K562 (cell line): ENCODE results near the gene TMEM187. TPM values are rescaled to one million over a fixed set of nuclear protein-coding genes. Genes with fewer than 3 reads are reported as not detected.

Source experiments
- ATAC-seq: fragments of 200-7000 bp; cut with Tn5 transposase; 3 replicates; pipeline ENCODE4 v1.9.1; 2020; ENCODE audit warnings: moderate library complexity
- BruUV-seq: library from RNA; stranded (reverse); fragments of 400-500 nt; replicated peaks from 2 replicates; lab custom pipeline; 2021; lab: Mats Ljungman, UMichigan
- CTCF ChIA-PET: fragments of 300-600 bp; formaldehyde crosslinking; extraction: SDS; loops from one replicate; lab custom pipeline; 2021; ENCODE audit warnings: low intra/inter-chr PET ratio; lab: Yijun Ruan, JAX
- POLR2A ChIA-PET: fragments of 300-600, 350-650 bp; sonication (Branson Sonifier 250); formaldehyde crosslinking; extraction: SDS; loops from one replicate; lab custom pipeline; 2021; ENCODE audit warnings: antibody characterized with exemption, inconsistent platforms; lab: Yijun Ruan, JAX
- DNase-seq, 4 experiments: peaks; one replicate each; pipeline versions ENCODE4 v3.0.0 to v3.0.0-alpha.2; 2011 to 2018; ENCODE audit warnings: low spot score in 3 of 4, mixed read lengths in 3 of 4; ENCODE audit errors: extremely low read depth in 1 of 4
- FAIRE-seq: peaks from 2 replicates; lab custom pipeline; 2011; peaks lifted over from hg19 to GRCh38; lab: Jason Lieb, UNC
- H2AFZ ChIP-seq: 2 replicates; pipeline ENCODE4 v1.6.0; 2011; ENCODE audit warnings: low read depth, low read length, control low read depth, inconsistent platforms
- H3K27ac ChIP-seq: fragments of 200-600 bp; 3 replicates; pipeline ENCODE4 v1.8.0; 2011; ENCODE audit warnings: low read depth, mild to moderate bottlenecking, control low read depth, inconsistent platforms, low read length, moderate library complexity, mixed read lengths; ENCODE audit errors: extremely low read depth
- H3K27me3 ChIP-seq, 2 experiments: fragments of 300-600 bp in 1 of 2; 2 replicates in 1 of 2; 3 replicates in 1 of 2; pipeline versions ENCODE4 v1.6.0 to v1.8.0; 2011; ENCODE audit warnings: inconsistent platforms in 2 of 2, low read length in 2 of 2, mild to moderate bottlenecking in 1 of 2, mixed read lengths in 1 of 2, moderate library complexity in 1 of 2; ENCODE audit not compliant: control insufficient read depth in 2 of 2, insufficient read depth in 2 of 2
- H3K36me3 ChIP-seq: fragments of 300-600 bp; 3 replicates; pipeline ENCODE4 v1.8.0; 2011; ENCODE audit warnings: mild to moderate bottlenecking, low read length, inconsistent platforms; ENCODE audit not compliant: control insufficient read depth, insufficient read depth
- H3K4me1 ChIP-seq, 2 experiments: fragments of 200-600 bp in 1 of 2; replicated peaks in 1 of 2; 2 replicates in 1 of 2; 3 replicates in 1 of 2; pipeline versions ENCODE4 v1.5.1 to v1.8.0; 2011; ENCODE audit warnings: inconsistent platforms in 2 of 2, low read length in 2 of 2, mild to moderate bottlenecking in 1 of 2, mixed read lengths in 1 of 2, moderate library complexity in 1 of 2; ENCODE audit not compliant: control insufficient read depth in 2 of 2, insufficient read depth in 2 of 2
- H3K4me2 ChIP-seq: 2 replicates; pipeline ENCODE4 v1.6.1; 2011; ENCODE audit warnings: low read length, control low read depth, inconsistent platforms, mixed read lengths; ENCODE audit not compliant: insufficient read depth
- H3K4me3 ChIP-seq: fragments of 200-600 bp; sonication (generic), shearing (Covaris generic); 2 replicates; pipeline ENCODE4 v1.5.1; 2016; ENCODE audit warnings: control low read depth, inconsistent platforms
- H3K79me2 ChIP-seq: fragments of 200-600 bp; 3 replicates; pipeline ENCODE4 v1.8.0; 2011; ENCODE audit warnings: low read length, inconsistent platforms; ENCODE audit not compliant: control insufficient read depth, insufficient read depth
- H3K9ac ChIP-seq, 2 experiments: 2 replicates each; pipeline versions ENCODE4 v1.6.0 to v1.6.1; 2011; ENCODE audit warnings: low read depth in 2 of 2, low read length in 2 of 2, control low read depth in 1 of 2, inconsistent platforms in 1 of 2, mild to moderate bottlenecking in 1 of 2, mixed read lengths in 1 of 2; ENCODE audit not compliant: insufficient read depth in 1 of 2
- H3K9me1 ChIP-seq: one replicate; pipeline ENCODE4 v1.6.0; 2011; ENCODE audit warnings: inconsistent platforms, mild to moderate bottlenecking, low read length, moderate library complexity; ENCODE audit not compliant: control insufficient read depth, insufficient read depth
- H3K9me3 ChIP-seq: replicated peaks from 2 replicates; pipeline ENCODE4 v1.5.1; 2011; ENCODE audit warnings: low read depth, low read length, inconsistent platforms; ENCODE audit not compliant: control insufficient read depth, insufficient read depth
- H4K20me1 ChIP-seq: replicated peaks from 2 replicates; pipeline ENCODE4 v1.6.1; 2011; ENCODE audit warnings: low read length, inconsistent platforms, mixed read lengths; ENCODE audit not compliant: control insufficient read depth, insufficient read depth
- HBP1 ChIP-seq: fragments of 450-650 bp; formaldehyde crosslinking; IDR thresholded peaks from 2 replicates; pipeline ENCODE4 v1.4.0; 2022; ENCODE audit warnings: missing genetic modification characterization
- MXD1 ChIP-seq: fragments of 250-450 bp; sonication (Bioruptor Pico); IDR thresholded peaks from 2 replicates; pipeline ENCODE4 v1.8.0; 2021; ENCODE audit warnings: borderline replicate concordance, mild to moderate bottlenecking, moderate library complexity; ENCODE audit not compliant: poor library complexity, severe bottlenecking
- NFYB ChIP-seq: IDR thresholded peaks from 2 replicates; pipeline ENCODE4 v1.6.1; 2011; ENCODE audit warnings: mild to moderate bottlenecking, moderate library complexity; ENCODE audit not compliant: insufficient read length; ENCODE audit errors: extremely low read depth
- POU5F1 ChIP-seq: fragments of 150-350 bp; IDR thresholded peaks from 2 replicates; pipeline ENCODE4 v1.6.1; 2014; ENCODE audit warnings: borderline replicate concordance, low read length, low read depth, mild to moderate bottlenecking; ENCODE audit not compliant: partially characterized antibody
- RAD51 ChIP-seq: fragments of 450-650 bp; IDR thresholded peaks from 2 replicates; pipeline ENCODE4 v1.7.1; 2016; ENCODE audit warnings: low read depth, mild to moderate bottlenecking, borderline replicate concordance
- SAFB2 ChIP-seq: fragments of 200-400 bp; formaldehyde crosslinking; IDR thresholded peaks from 2 replicates; pipeline ENCODE4 v1.6.1; 2018; ENCODE audit warnings: borderline replicate concordance, low read length, low read depth, moderate library complexity; ENCODE audit not compliant: severe bottlenecking
- THRAP3 ChIP-seq: fragments of 450-650 bp; IDR thresholded peaks from 2 replicates; pipeline ENCODE4 v1.6.1; 2016; ENCODE audit warnings: mild to moderate bottlenecking, inconsistent platforms, borderline replicate concordance
- YY1 ChIP-seq, 3 experiments: IDR thresholded peaks; 2 replicates each; pipeline ENCODE4 v1.6.1; 2011; ENCODE audit warnings: low read length in 2 of 3, mild to moderate bottlenecking in 2 of 3, moderate library complexity in 2 of 3, borderline replicate concordance in 1 of 3, control low read depth in 1 of 3, low read depth in 1 of 3; ENCODE audit not compliant: insufficient read depth in 3 of 3, insufficient replicate concordance in 2 of 3, control insufficient read depth in 1 of 3, insufficient read length in 1 of 3; ENCODE audit errors: extremely low read depth in 1 of 3
- ZNF282 ChIP-seq: sonication (generic); formaldehyde crosslinking; IDR thresholded peaks from 2 replicates; pipeline ENCODE4 v1.8.1; 2023; ENCODE audit warnings: missing genetic modification reagents
- ZNF561 ChIP-seq: fragments of 450-650 bp; formaldehyde crosslinking; conservative IDR thresholded peaks from 2 replicates; pipeline ENCODE4 v1.4.0; 2020; ENCODE audit warnings: mild to moderate bottlenecking, moderate library complexity
- ZSCAN32 ChIP-seq: fragments of 450-650 bp; formaldehyde crosslinking; IDR thresholded peaks from 2 replicates; pipeline ENCODE4 v1.4.0; 2020; ENCODE audit warnings: mild to moderate bottlenecking, moderate library complexity
- WGBS: fragments of 100-300 bp; shearing (Covaris generic); methylation state at CpG from one replicate; pipeline ENCODE4 v1.1.6; 2016; ENCODE audit warnings: low coverage, mixed read lengths; ENCODE audit not compliant: insufficient coverage; ENCODE audit errors: missing lambda C conversion rate; 5-methylcytosine and 5-hydroxymethylcytosine counted together
- in situ Hi-C: fragments of 300-500 bp; cut with MboI; formaldehyde crosslinking; loops from 4 replicates; pipeline ENCODE4 v1.15.0; 2018; ENCODE audit warnings: inconsistent platforms, mixed read lengths
- intact Hi-C: fragments of 100-400 bp; cut with micrococcal nuclease; formaldehyde crosslinking; loops from 2 replicates; pipeline ENCODE4 v1.14.2; 2022
- polyA plus RNA-seq, 8 experiments: library from polyadenylated mRNA; depleted of rRNA in 4 of 8; stranded (reverse) in 5 of 8; unstranded in 3 of 8; fragments of >200 nt; fragmentation: Nextera tagmentation in 2 of 8; fragmentation: Illumina TruSeq in 1 of 8; extraction: Ambion mirVana in 2 of 8; extraction: Trizol in 1 of 8; gene quantifications; 2 replicates each; pipeline versions ENCODE4 v1.2.1 to v1.2.3, GENCODE V29; 2011 to 2014; ENCODE audit warnings: inconsistent platforms in 1 of 8, missing spikeins in 1 of 8
- total RNA-seq, 7 experiments: library from RNA; depleted of rRNA in 6 of 7; stranded (reverse); fragments of >200 nt in 6 of 7; fragmentation: Illumina TruSeq in 2 of 7; extraction: Trizol in 2 of 7; gene quantifications; 2 replicates each; pipeline versions ENCODE4 v1.2.1 to v1.2.3, GENCODE V29; 2011 to 2021; ENCODE audit warnings: low replicate concordance in 1 of 7
- TF ChIP-seq, protein P1 (sequence below): fragments of 450-650 bp; formaldehyde crosslinking; IDR thresholded peaks from 2 replicates; pipeline ENCODE4 v1.4.0; 2020; ENCODE audit warnings: mild to moderate bottlenecking, moderate library complexity

TMEM187 gene
- total and polyA plus RNA-seq, 9 of the 15 experiments (the other 6 are each of a cell fraction or from before 2014, with no cell fraction given) = 0.13 to 6.4 (median 1.6) TPM

DNA sequence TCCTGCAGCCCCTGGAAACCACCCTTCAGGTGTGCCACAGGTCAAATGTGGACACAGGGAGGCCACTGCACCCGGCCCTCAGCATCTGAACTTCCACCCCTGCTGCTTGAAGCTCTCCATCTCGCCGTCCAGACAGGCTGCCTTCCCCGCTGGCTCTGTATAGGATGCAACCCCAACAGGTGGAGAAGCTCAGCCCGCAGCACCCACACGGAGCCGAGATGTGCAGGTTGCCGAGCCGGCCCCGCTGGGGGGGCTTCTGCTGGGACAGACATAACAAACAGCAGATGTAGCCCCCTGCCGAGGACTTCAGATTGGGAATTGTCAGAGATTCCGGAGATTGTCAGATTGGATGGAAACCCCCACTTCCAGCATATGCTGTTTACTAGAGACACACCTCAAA, 20.5 kb downstream of the TMEM187 start:
- Histone ChIP-seq H3K9me1 (no peaks in the 10 kb centered on the region), H3K36me3 (no peaks in the 10 kb centered on the region), H3K9ac (peak overlapping the region in 1 of 2 experiments; percentile 56; a peak in 1 of 4 replicates)
- no peak for DNase-seq
- TF ChIP-seq ZNF282 (no peak), RAD51 (no peak), ZSCAN32 (CRISPR knock-in tag) (no peak), NFYB (no peak), MXD1 (CRISPR knock-in tag) (no peak), ZNF561 (CRISPR knock-in tag) (no peak), THRAP3 (no peak), POU5F1 (no peak), HBP1 (no peak), YY1 (IDR thresholded peaks at IDR 0.05; ENCODE audit: borderline replicate concordance in 1 of 3, control insufficient read depth in 1 of 3, extremely low read depth in 1 of 3, insufficient read depth in 3 of 3, insufficient read length in 1 of 3, insufficient replicate concordance in 2 of 3, low read depth in 1 of 3, low read length in 2 of 3) (no peak), SAFB2 (no peak)
- TF ChIP-seq, protein P1, sequence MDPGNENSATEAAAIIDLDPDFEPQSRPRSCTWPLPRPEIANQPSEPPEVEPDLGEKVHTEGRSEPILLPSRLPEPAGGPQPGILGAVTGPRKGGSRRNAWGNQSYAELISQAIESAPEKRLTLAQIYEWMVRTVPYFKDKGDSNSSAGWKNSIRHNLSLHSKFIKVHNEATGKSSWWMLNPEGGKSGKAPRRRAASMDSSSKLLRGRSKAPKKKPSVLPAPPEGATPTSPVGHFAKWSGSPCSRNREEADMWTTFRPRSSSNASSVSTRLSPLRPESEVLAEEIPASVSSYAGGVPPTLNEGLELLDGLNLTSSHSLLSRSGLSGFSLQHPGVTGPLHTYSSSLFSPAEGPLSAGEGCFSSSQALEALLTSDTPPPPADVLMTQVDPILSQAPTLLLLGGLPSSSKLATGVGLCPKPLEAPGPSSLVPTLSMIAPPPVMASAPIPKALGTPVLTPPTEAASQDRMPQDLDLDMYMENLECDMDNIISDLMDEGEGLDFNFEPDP (CRISPR knock-in tag) = no peak
- TF ChIP-seq, all 486 proteins: peak for 0
- CTCF ChIA-PET = no interaction called here
- no peaks in the 10 kb centered on the region for H3K27me3 ChIP-seq
- H3K79me2 ChIP-seq = no peaks in the 10 kb centered on the region
- no peak for ATAC-seq
- 80% methylated on average over 7 of the region's 12 CpGs for WGBS
- intact Hi-C loops (no loop called here), in situ Hi-C loops (no loop called here)
- no peaks in the 10 kb centered on the region for H3K9me3 ChIP-seq
- no peak overlapping the region for H3K4me2 ChIP-seq
- BruUV-seq = no TSS peak
- H2AFZ ChIP-seq = no peak overlapping the region
- no peak for FAIRE-seq
- no peak overlapping the region for H3K4me3 ChIP-seq
- H3K4me1 ChIP-seq = peaks cover 0 to 15% of the 10 kb centered on the region in 2 experiments; a peak in 3 of 5 replicates
- H4K20me1 ChIP-seq = no peaks in the 10 kb centered on the region
- H3K27ac ChIP-seq = no peak overlapping the region
- POLR2A ChIA-PET = interaction anchor here (0.6 to 1.0 kb wide), 2 partner anchors 17 to 28 kb away, joined by 3 read pairs; no protein-coding TSS in a partner anchor
